Sigmoid colon (tissue), 4 donors: ENCODE measurements around the gene MPZL1.

ENCODE experiments used
- CTCF ChIP-seq, 4 experiments: fragments of 450-650 bp in 3 of 4; fragments of 200-600 bp in 1 of 4; IDR thresholded peaks; one replicate each; pipeline ENCODE4 v1.5.1; 2016 to 2019; ENCODE audit warnings: antibody characterized with exemption in 4 of 4, mild to moderate bottlenecking in 3 of 4, moderate library complexity in 2 of 4
- EP300 ChIP-seq, 4 donors: sonication (generic); formaldehyde crosslinking; IDR thresholded peaks; one replicate each; pipeline ENCODE4 v1.6.1; 2017; ENCODE audit warnings: antibody characterized with exemption in 4 of 4
- POLR2A ChIP-seq, 2 donors: fragments of 450-650 bp; IDR thresholded peaks; one replicate each; pipeline ENCODE4 v1.6.1; 2016; ENCODE audit warnings: antibody characterized with exemption in 2 of 2, mild to moderate bottlenecking in 2 of 2, moderate library complexity in 2 of 2
- POLR2AphosphoS5 ChIP-seq, 4 donors: sonication (generic); formaldehyde crosslinking; IDR thresholded peaks; one replicate each; pipeline ENCODE4 v1.6.1; 2017; ENCODE audit warnings: antibody characterized with exemption in 4 of 4

GRCh38 chr1:167704715-167705114, 17.1 kb upstream of the MPZL1 start:
- TF ChIP-seq CTCF (IDR thresholded peaks at IDR 0.05) (no peak), POLR2A (IDR thresholded peaks at IDR 0.05) (no peak), POLR2AphosphoS5 (IDR thresholded peaks at IDR 0.05) (no peak), EP300 (IDR thresholded peaks at IDR 0.05) (no peak)
